Thyroid gland (tissue), 4 donors: ENCODE measurements around the gene FN3K.

Experiments used
- CTCF ChIP-seq, 6 experiments: fragments of 200-600 bp in 3 of 6; fragments of 450-650 bp in 3 of 6; sonication (generic) in 3 of 6; IDR thresholded peaks; one replicate each; pipeline ENCODE4 v1.5.1; 2016 to 2019; ENCODE audit warnings: antibody characterized with exemption in 6 of 6, mild to moderate bottlenecking in 2 of 6, inconsistent platforms in 1 of 6, moderate library complexity in 1 of 6
- POLR2A ChIP-seq, 2 donors: fragments of 450-650 bp; IDR thresholded peaks; one replicate each; pipeline ENCODE4 v1.6.1; 2017; ENCODE audit warnings: antibody characterized with exemption in 2 of 2, mild to moderate bottlenecking in 2 of 2, moderate library complexity in 1 of 2

GRCh38 chr17:82799591-82799990, 64.2 kb downstream of the FN3K start:
- TF ChIP-seq CTCF (IDR thresholded peaks at IDR 0.05) (no peak), POLR2A (IDR thresholded peaks at IDR 0.05) (no peak)
